ENCODE data around the gene MRTFA.

DNA sequence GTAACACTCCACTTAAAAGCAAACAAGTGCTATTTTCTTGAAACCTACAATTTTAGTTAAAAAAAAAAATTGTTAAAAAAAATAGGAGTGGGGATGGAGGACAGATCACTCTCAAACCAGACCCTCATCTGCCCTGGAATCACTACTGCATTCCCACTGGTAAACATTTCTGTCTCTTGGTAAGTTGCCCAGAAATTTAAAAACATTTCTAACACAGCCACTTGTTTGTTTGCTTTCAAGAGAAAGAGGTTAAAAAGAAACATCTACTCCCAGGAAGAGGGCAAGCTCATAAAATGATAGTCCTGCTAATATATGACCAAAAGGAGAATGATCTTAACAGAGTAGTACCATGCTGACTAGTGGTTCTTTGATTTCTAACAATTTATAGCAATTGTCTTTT, 182.8 kb downstream of the MRTFA start:
- TF ChIP-seq POLR2A (IDR thresholded peaks at IDR 0.05; ENCODE audit: low read depth, low read length) = no peak
- no peak for TF ChIP-seq TAF1 (IDR thresholded peaks at IDR 0.05; ENCODE audit: low read depth, low read length)
- TF ChIP-seq POLR2AphosphoS5 (IDR thresholded peaks at IDR 0.05; ENCODE audit: low read depth, low read length) = no peak
